ENCODE measurements around the gene GSTO1. TPM values are rescaled to one million over a fixed set of nuclear protein-coding genes. Genes with fewer than 3 reads are reported as not detected.

Gene GSTO1
- total and polyA plus RNA-seq, 9 of the 15 experiments (the other 6 are each of a cell fraction or from before 2014, with no cell fraction given), result 136 to 592 (median 237) TPM

DNA sequence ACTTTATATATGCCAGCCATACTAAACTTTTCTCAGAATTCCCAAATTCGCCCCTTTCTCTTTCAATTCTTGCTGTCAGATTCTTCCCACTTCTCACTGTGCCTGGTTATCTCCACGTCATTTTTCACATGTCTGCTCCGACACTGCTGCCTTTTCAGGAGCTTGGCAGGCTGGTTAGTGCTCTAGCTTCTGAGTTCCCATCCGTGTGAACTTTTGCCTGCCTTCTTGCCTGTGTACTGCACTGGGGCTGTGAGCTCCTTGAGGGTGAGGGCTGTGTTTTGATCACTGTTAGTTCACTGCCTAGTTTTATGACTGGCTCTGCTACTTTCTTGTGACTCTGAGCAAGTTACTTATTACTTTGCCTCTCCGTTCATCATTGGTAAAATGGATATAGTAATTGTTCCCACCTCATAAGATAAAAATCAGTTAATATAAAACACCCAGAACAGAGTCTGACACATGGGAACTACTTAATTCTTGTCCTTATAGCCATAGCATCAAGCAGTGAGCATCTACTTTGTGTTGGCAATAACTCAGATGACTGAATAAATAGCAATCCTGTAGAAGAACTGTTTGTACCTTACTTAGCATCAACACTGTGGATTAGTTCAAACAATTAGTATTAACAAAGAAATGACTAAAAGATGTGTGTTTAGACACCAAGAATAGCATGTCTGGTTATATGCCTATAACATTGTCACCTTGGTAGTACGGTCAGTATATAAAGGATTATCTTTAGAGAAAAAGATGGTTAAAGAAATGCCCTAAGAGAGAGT lies 5.5 kb downstream of the GSTO1 start:
- in situ Hi-C loops (cut with MboI) (no loop called here), intact Hi-C loops (cut with micrococcal nuclease) (no loop called here)
- Histone ChIP-seq H3K79me2 (ENCODE audit: control insufficient read depth, insufficient read depth, low read length) (peaks cover 86% of the 10 kb centered on the region), H4K20me1 (replicated peaks; ENCODE audit: control insufficient read depth, insufficient read depth, low read length) (no peaks in the 10 kb centered on the region), H3K9me3 (replicated peaks; ENCODE audit: control insufficient read depth, insufficient read depth, low read depth, low read length) (no peaks in the 10 kb centered on the region), H2AFZ (ENCODE audit: low read depth, low read length) (no peak overlapping the region), H3K9me1 (ENCODE audit: control insufficient read depth, insufficient read depth, low read length) (no peaks in the 10 kb centered on the region), H3K4me1 (replicated peaks in 1 of 2; ENCODE audit: control insufficient read depth in 2 of 2, insufficient read depth in 2 of 2, low read length in 2 of 2) (peaks cover 7 to 26% of the 10 kb centered on the region in 2 experiments; a peak in 4 of 5 replicates), H3K4me3 (no peak overlapping the region), H3K4me2 (ENCODE audit: insufficient read depth, low read length) (peak overlapping the region; percentile 66), H3K36me3 (ENCODE audit: control insufficient read depth, insufficient read depth, low read length) (peaks cover 93% of the 10 kb centered on the region), H3K27ac (ENCODE audit: extremely low read depth, low read depth, low read length) (peak overlapping the region; percentile 77), H3K9ac (ENCODE audit: insufficient read depth in 1 of 2, low read depth in 2 of 2, low read length in 2 of 2) (peak overlapping the region; percentile 41 to 75; a peak in 3 of 4 replicates), H3K27me3 (ENCODE audit: control insufficient read depth in 2 of 2, insufficient read depth in 2 of 2, low read length in 2 of 2) (no peaks in the 10 kb centered on the region)
- peak; percentile 44 for FAIRE-seq
- peak in 1 of 4 experiments; percentile 35 for DNase-seq (ENCODE audit: extremely low read depth in 1 of 4, low spot score in 3 of 4)
- POLR2A ChIA-PET, result interaction anchor here (1.2 to 1.3 kb wide), 2 partner anchors 11 to 15 kb away, joined by 3 to 4 read pairs; no protein-coding TSS in a partner anchor
- CTCF ChIA-PET (ENCODE audit: low intra/inter-chr PET ratio), result no interaction called here
- ATAC-seq, result peak; percentile 50
- WGBS (ENCODE audit: insufficient coverage, low coverage, missing lambda C conversion rate), result 13% methylated on average over 6 of the region's 6 CpGs
- BruUV-seq (replicated peaks), result no TSS peak
- no peak for TF ChIP-seq MED1 (CRISPR knock-in tag; IDR thresholded peaks at IDR 0.05; ENCODE audit: borderline replicate concordance)
- 0 out of 2 replicates have a peak, but pooled peaks have one; percentile 43 for TF ChIP-seq POLR2AphosphoS2 (IDR thresholded peaks at IDR 0.05; ENCODE audit: low read length)
- TF ChIP-seq RBM14 (IDR thresholded peaks at IDR 0.05; ENCODE audit: borderline replicate concordance, insufficient read depth, low read depth, low read length), result no peak

- Histone ChIP-seq H3K4me3 (no peak overlapping the region), H3K79me2 (ENCODE audit: control insufficient read depth, insufficient read depth, low read length) (peaks cover 81% of the 10 kb centered on the region), H3K4me1 (replicated peaks in 1 of 2; ENCODE audit: control insufficient read depth in 2 of 2, insufficient read depth in 2 of 2, low read length in 2 of 2) (peaks cover 7 to 26% of the 10 kb centered on the region in 2 experiments; a peak in 3 of 5 replicates), H3K36me3 (ENCODE audit: control insufficient read depth, insufficient read depth, low read length) (peaks cover 97% of the 10 kb centered on the region), H4K20me1 (replicated peaks; ENCODE audit: control insufficient read depth, insufficient read depth, low read length) (no peaks in the 10 kb centered on the region), H3K4me2 (ENCODE audit: insufficient read depth, low read length) (peak overlapping the region; percentile 66; the same call in 1 of the 2 replicates), H3K9me3 (replicated peaks; ENCODE audit: control insufficient read depth, insufficient read depth, low read depth, low read length) (no peaks in the 10 kb centered on the region), H2AFZ (ENCODE audit: low read depth, low read length) (no peak overlapping the region), H3K27me3 (ENCODE audit: control insufficient read depth in 2 of 2, insufficient read depth in 2 of 2, low read length in 2 of 2) (no peaks in the 10 kb centered on the region), H3K27ac (ENCODE audit: extremely low read depth, low read depth, low read length) (peak overlapping the region; percentile 77; the same call in 1 of the 3 replicates), H3K9ac (ENCODE audit: insufficient read depth in 1 of 2, low read depth in 2 of 2, low read length in 2 of 2) (0 out of 4 replicates have a peak overlapping the region, but pooled peaks of 1 of the 2 experiments have one; percentile 10), H3K9me1 (ENCODE audit: control insufficient read depth, insufficient read depth, low read length) (no peaks in the 10 kb centered on the region)
- POLR2A ChIA-PET, result no interaction called here
- CTCF ChIA-PET (ENCODE audit: low intra/inter-chr PET ratio), result no interaction called here
- BruUV-seq (replicated peaks), result no TSS peak
- peak in 2 of 4 experiments; percentile 48 to 61 for DNase-seq (ENCODE audit: extremely low read depth in 1 of 4, low spot score in 3 of 4)
- intact Hi-C loops (cut with micrococcal nuclease) (no loop called here), in situ Hi-C loops (cut with MboI) (no loop called here)
- ATAC-seq, result peak; percentile 79
- 0% methylated on average over 3 of the region's 3 CpGs for WGBS (ENCODE audit: insufficient coverage, low coverage, missing lambda C conversion rate)
- FAIRE-seq, result peak; percentile 15
- no peak for TF ChIP-seq ZBTB7A (IDR thresholded peaks at IDR 0.05; ENCODE audit: borderline replicate concordance, control insufficient read depth, low read depth, low read length)
- TF ChIP-seq PHB (CRISPR knock-in tag; IDR thresholded peaks at IDR 0.05), result no peak
- TF ChIP-seq ZBTB1 (CRISPR knock-in tag; IDR thresholded peaks at IDR 0.05; ENCODE audit: borderline replicate concordance, low read depth), result no peak
- TF ChIP-seq, protein P1, sequence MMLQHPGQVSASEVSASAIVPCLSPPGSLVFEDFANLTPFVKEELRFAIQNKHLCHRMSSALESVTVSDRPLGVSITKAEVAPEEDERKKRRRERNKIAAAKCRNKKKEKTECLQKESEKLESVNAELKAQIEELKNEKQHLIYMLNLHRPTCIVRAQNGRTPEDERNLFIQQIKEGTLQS (IDR thresholded peaks at IDR 0.05), result peak; percentile 92
- TF ChIP-seq, protein P1 (CRISPR knock-in tag; conservative IDR thresholded peaks at IDR 0.05), result no peak
- TF ChIP-seq ARID1B (IDR thresholded peaks at IDR 0.05), result peak; percentile 92
- TF ChIP-seq, protein P2, sequence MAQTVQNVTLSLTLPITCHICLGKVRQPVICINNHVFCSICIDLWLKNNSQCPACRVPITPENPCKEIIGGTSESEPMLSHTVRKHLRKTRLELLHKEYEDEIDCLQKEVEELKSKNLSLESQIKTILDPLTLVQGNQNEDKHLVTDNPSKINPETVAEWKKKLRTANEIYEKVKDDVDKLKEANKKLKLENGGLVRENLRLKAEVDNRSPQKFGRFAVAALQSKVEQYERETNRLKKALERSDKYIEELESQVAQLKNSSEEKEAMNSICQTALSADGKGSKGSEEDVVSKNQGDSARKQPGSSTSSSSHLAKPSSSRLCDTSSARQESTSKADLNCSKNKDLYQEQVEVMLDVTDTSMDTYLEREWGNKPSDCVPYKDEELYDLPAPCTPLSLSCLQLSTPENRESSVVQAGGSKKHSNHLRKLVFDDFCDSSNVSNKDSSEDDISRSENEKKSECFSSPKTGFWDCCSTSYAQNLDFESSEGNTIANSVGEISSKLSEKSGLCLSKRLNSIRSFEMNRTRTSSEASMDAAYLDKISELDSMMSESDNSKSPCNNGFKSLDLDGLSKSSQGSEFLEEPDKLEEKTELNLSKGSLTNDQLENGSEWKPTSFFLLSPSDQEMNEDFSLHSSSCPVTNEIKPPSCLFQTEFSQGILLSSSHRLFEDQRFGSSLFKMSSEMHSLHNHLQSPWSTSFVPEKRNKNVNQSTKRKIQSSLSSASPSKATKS (CRISPR knock-in tag; IDR thresholded peaks at IDR 0.05), result no peak
- no peak for TF ChIP-seq MYNN (IDR thresholded peaks at IDR 0.05)
- TF ChIP-seq MYNN (CRISPR knock-in tag; IDR thresholded peaks at IDR 0.05), result no peak
- TF ChIP-seq EP300 (IDR thresholded peaks at IDR 0.05; ENCODE audit: low read length), result peak; percentile 54; the same call in 1 of the 2 replicates
These were observed 6.1 kb downstream of the GSTO1 start for GRCh38 chr10:104260775-104261115.
